Measurements from ENCODE around the gene DLEC1.

Gene DLEC1

GRCh38 chr3:38039101-38039898 lies at the start of gene DLEC1:
DLEC1 (plus strand) TSS chr3:38039208; CDS start chr3:38039226, 18 bp downstream.
- no peak for TF ChIP-seq CTCF (IDR thresholded peaks at IDR 0.05; ENCODE audit: low read length, missing control alignments)
- peak; percentile 67 for DNase-seq (ENCODE audit: low read depth)
- peak within 1 kb of the TSS; percentile 54 for H3K4me3 ChIP-seq (replicated peaks; ENCODE audit: low read depth, low read length)

- TF ChIP-seq CTCF (IDR thresholded peaks at IDR 0.05; ENCODE audit: low read length, missing control alignments), result no peak
- no peak overlapping the region for H3K4me3 ChIP-seq (replicated peaks; ENCODE audit: low read depth, low read length)
- no peak for DNase-seq (ENCODE audit: low read depth)
Measured at GRCh38 chr3:37989821-37990480, 49.1 kb upstream of the DLEC1 start.

GRCh38 chr3:37990527-37990926 lies 48.5 kb upstream of the DLEC1 start, which contains the start of gene VILL:
VILL (plus strand) TSS chr3:37990786; CDS start chr3:37993673, 2,887 bp downstream.
- H3K4me3 ChIP-seq (replicated peaks; ENCODE audit: low read depth, low read length), result no peak within 1 kb of the TSS
- no peak for DNase-seq (ENCODE audit: low read depth)
- no peak for TF ChIP-seq CTCF (IDR thresholded peaks at IDR 0.05; ENCODE audit: low read length, missing control alignments)

- H3K4me3 ChIP-seq (replicated peaks; ENCODE audit: low read depth, low read length), result no peak overlapping the region
- TF ChIP-seq CTCF (IDR thresholded peaks at IDR 0.05; ENCODE audit: low read length, missing control alignments), result no peak
- no peak for DNase-seq (ENCODE audit: low read depth)
Measured at GRCh38 chr3:37991109-37991508, 47.9 kb upstream of the DLEC1 start.

- no peak for DNase-seq (ENCODE audit: low read depth)
- H3K4me3 ChIP-seq (replicated peaks; ENCODE audit: low read depth, low read length), result no peak overlapping the region
- TF ChIP-seq CTCF (IDR thresholded peaks at IDR 0.05; ENCODE audit: low read length, missing control alignments), result no peak
Measured at GRCh38 chr3:37991823-37992222, 47.2 kb upstream of the DLEC1 start.

GRCh38 chr3:37992271-37993066 lies 46.5 kb upstream of the DLEC1 start:
- TF ChIP-seq CTCF (IDR thresholded peaks at IDR 0.05; ENCODE audit: low read length, missing control alignments), result no peak
- no peak for DNase-seq (ENCODE audit: low read depth)
- H3K4me3 ChIP-seq (replicated peaks; ENCODE audit: low read depth, low read length), result no peak overlapping the region

All from fibroblast of pulmonary artery (primary cell).